K562 treated with DMSO at 1 percent for 12 hours (cell line): ENCODE results near the gene OTUD4. TPM values are rescaled to one million over a fixed set of nuclear protein-coding genes. Genes with fewer than 3 reads are reported as not detected.

Source experiments
- total RNA-seq: library from RNA; unstranded; fragments of 300-600 nt; gene quantifications from 2 replicates; pipeline ENCODE4 v1.2.3, GENCODE V29; 2022; ENCODE audit not compliant: insufficient read depth

OTUD4 gene, protein sequence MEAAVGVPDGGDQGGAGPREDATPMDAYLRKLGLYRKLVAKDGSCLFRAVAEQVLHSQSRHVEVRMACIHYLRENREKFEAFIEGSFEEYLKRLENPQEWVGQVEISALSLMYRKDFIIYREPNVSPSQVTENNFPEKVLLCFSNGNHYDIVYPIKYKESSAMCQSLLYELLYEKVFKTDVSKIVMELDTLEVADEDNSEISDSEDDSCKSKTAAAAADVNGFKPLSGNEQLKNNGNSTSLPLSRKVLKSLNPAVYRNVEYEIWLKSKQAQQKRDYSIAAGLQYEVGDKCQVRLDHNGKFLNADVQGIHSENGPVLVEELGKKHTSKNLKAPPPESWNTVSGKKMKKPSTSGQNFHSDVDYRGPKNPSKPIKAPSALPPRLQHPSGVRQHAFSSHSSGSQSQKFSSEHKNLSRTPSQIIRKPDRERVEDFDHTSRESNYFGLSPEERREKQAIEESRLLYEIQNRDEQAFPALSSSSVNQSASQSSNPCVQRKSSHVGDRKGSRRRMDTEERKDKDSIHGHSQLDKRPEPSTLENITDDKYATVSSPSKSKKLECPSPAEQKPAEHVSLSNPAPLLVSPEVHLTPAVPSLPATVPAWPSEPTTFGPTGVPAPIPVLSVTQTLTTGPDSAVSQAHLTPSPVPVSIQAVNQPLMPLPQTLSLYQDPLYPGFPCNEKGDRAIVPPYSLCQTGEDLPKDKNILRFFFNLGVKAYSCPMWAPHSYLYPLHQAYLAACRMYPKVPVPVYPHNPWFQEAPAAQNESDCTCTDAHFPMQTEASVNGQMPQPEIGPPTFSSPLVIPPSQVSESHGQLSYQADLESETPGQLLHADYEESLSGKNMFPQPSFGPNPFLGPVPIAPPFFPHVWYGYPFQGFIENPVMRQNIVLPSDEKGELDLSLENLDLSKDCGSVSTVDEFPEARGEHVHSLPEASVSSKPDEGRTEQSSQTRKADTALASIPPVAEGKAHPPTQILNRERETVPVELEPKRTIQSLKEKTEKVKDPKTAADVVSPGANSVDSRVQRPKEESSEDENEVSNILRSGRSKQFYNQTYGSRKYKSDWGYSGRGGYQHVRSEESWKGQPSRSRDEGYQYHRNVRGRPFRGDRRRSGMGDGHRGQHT
- total RNA-seq, result 2.9 and 16.2 TPM in 2 replicates

DNA sequence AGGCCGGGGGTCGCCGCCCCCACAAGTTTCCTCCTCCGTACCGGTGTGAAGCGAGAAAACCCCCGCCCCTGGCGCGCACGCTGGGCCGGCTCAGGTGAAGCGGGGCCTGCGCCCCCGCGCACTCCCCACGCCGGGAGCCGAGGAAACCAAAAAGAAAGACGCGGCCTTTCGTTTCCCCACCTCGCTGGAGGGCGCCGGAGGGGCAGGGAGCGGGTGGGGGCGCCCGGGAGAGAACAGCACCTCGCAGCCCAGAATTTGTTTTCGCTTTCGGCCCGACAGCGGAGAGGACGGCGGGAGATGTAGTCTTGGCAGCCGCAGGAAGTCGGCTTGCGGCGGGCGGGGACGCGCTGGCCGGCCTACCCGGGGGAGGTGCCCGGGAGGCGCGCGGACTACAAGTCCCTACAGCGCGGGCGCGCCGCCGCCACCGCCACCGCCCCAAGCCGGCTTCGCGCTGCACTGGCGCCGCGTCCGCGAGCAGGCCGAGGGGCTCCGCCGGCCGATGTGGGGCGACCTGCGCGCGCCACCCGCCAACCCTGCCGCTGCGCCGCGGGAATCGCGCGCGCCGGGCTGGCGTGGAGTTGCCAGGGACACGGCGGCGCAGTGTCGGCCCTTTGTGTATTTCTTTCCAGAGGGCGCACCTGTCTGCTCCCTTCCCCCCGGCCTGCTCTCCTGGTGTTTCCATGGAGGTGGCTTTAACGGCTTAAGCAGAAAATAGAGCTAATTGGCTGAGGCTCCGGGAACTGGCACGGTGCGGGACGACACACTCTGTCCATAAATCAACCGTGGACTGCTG, at the start of gene OTUD4:
Gene OTUD4, minus strand, starts transcription at position 292 of the 793 bp plus-strand sequence. CDS start 616 bp downstream, outside the sequence.

GRCh38 chr4:145097821-145098674, 82.3 kb downstream of the OTUD4 start, which contains the start of the genes ABCE1 and ANAPC10:
Gene ABCE1 (plus strand): TSS chr4:145098311. CDS start chr4:145104413, 6,102 bp downstream.
Gene ANAPC10 (minus strand): TSS chr4:145098196. CDS start chr4:145096099, 2,097 bp downstream.

Other genes with a start within 250 kb of the OTUD4 start
- gene ANAPC10, start 82.4 kb downstream of the OTUD4 start, total RNA-seq, result 12.0 and 22.5 TPM in 2 replicates
- gene ABCE1, start 82.3 kb downstream of the OTUD4 start, total RNA-seq, result 12.5 and 37.9 TPM in 2 replicates